ENCODE data around the gene ERC1.

DNA sequence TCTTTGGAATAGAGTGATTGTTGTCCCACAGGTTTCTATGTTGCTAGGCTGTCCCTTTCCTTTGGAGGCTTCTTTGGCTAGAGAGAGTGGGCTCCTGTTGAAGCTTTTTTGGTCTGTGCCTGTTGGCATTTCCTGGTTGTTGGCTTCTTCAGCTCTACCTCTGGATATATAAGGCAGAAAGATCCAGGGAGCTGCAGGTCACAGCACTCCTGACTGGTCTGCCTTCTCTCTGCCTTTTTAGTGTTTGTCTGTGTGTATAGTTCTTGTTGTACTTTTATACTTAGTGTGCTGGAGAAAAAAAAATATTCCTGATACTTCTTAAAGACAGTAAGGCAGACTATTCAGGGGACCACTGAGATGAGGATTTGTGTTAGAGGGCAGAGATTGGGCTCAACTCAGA is 400.7 kb downstream of the ERC1 start:
- TF ChIP-seq POLR2A (IDR thresholded peaks at IDR 0.05; ENCODE audit: low read length) (no peak), CEBPB (IDR thresholded peaks at IDR 0.05) (no peak), RARB (CRISPR knock-in tag; IDR thresholded peaks at IDR 0.05) (no peak)
- TF ChIP-seq, protein P1, sequence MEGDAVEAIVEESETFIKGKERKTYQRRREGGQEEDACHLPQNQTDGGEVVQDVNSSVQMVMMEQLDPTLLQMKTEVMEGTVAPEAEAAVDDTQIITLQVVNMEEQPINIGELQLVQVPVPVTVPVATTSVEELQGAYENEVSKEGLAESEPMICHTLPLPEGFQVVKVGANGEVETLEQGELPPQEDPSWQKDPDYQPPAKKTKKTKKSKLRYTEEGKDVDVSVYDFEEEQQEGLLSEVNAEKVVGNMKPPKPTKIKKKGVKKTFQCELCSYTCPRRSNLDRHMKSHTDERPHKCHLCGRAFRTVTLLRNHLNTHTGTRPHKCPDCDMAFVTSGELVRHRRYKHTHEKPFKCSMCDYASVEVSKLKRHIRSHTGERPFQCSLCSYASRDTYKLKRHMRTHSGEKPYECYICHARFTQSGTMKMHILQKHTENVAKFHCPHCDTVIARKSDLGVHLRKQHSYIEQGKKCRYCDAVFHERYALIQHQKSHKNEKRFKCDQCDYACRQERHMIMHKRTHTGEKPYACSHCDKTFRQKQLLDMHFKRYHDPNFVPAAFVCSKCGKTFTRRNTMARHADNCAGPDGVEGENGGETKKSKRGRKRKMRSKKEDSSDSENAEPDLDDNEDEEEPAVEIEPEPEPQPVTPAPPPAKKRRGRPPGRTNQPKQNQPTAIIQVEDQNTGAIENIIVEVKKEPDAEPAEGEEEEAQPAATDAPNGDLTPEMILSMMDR (IDR thresholded peaks at IDR 0.05), result no peak
